Measurements from ENCODE around the gene AQP12B.

- TF ChIP-seq CTCF (IDR thresholded peaks at IDR 0.05) (no peak), EP300 (IDR thresholded peaks at IDR 0.05) (no peak), POLR2A (IDR thresholded peaks at IDR 0.05) (no peak), POLR2AphosphoS5 (IDR thresholded peaks at IDR 0.05) (no peak)
Observed at GRCh38 chr2:240649331-240649730, 33.4 kb downstream of the AQP12B start.
